Glomerular visceral epithelial cell (primary cell): Measurements from ENCODE around the gene RTL9.
A peak's percentile ranks its signal among the peaks of the same experiment; 100 is the strongest.
"Not testable (repeated sequence)": the region's sequence is repeated elsewhere in the genome, so short reads cannot be mapped to it uniquely, and the experiment has no call there.

Source experiments
- DNase-seq: peaks from one replicate; pipeline ENCODE4 v3.0.0-alpha.2; 2016; ENCODE audit errors: extremely low spot score

Gene RTL9

DNA sequence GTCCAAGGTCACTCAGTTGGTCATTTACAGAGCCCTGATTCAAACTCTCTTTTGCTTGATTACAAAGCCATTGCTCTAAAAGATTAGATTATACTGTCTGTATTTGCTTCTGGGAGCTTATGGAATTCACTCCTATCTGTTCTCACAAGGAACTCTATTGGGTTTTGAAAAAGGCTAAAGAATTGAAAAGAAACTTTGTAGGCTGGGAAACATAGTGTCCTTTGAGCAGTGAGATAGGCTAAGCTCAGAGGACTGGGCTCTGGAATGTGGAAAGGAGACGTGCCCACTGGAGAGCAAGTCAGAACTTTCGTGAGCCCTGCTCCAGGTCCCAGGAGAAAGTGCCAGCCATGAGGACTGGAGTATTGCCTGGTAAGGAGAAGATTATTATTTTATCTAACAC is at the start of gene RTL9:
Gene RTL9 (plus strand): TSS at position 301 of the 400 bp plus-strand sequence. CDS start 91,770 bp downstream, outside the sequence.
- DNase-seq = no peak

DNA sequence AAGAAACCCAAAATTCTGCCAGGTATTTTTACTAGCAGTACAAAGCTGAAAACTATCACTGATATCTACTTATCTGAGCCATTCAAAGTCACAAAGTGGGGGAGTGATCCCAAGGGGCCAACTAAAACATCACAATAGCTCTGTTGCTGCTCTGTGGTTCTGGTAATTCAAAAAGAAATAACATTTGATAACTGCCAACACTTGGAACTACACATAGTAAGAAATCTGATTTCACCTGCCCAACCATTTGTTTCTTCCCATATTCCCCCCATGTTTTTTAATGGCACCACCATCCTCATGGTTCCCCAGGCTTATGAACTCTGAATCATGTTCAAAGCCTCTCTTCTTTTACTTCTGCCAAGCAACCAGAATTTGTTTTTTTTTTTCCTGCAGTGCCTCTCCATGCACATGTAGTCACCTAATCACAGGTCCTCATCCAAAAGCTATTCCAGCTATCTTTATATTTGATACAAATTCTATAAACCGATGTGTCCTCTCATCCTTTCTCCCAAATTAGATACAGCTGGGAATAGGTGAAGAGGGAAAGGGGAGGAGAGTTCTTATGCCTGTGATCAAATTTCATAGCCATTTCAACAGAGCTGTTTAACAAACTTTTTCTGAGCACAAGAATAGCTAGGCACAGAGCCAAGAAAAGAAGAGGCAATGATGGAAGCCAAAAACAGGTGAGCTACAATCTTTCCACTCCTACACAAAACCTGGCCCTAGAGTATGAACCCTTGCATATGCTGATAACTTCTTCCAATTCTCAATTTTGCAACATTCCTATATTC is 48.5 kb upstream of the RTL9 start:
- no peak for DNase-seq

DNA sequence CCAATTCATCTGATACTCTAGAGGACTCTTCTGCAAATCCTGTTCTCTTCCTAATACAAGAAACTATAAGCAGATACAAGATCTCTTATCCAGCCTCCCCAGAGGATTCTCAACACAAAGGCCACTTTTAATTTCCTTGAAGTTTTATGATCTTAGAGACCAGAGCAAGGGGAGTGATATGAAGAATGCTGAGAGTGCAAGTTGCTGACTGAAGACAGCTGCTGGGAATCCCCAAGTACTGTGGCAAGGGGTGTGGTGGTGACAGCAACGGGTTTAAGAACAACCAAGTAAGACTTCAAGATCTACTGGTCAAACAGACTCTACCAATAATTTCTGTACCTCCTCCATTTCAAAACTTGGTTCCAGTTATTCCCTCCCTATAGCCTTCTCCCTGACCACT is 47.8 kb upstream of the RTL9 start:
- peak; percentile 10 for DNase-seq

DNA sequence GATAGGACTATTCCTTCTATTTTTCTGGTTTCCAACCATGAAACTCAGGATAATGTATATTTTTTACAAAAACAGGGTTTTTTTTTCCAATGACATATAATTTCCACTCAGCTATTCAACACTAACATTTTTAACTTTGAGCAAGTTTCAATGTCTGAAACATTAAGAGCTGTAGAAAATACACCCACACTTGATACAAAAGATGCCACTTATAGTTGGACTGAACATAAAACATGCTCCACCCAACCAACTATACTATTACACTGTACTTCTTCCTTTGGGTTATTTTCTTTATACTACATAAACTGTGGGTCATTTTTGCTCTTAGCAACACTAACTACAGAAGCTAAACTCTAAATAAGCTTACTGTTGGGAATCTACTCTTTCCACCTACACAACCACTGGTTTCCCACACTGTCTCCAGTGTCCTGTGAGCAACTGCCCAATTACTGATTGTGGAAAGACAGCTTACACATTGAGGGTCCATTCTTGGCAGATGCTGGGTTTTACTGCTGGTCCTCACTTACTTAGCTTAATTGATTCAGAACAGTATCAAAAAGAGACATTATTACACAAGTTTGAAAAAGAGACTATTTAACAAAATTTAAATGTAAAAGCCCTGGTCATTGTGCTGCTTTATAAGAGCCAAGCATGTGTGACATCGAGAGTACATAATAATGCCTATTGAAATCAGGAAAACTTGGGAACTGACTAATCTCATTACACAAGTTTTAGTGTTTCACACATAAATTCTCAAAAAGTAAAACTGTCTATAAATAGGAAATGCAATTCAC is 47.0 kb upstream of the RTL9 start:
- no peak for DNase-seq

DNA sequence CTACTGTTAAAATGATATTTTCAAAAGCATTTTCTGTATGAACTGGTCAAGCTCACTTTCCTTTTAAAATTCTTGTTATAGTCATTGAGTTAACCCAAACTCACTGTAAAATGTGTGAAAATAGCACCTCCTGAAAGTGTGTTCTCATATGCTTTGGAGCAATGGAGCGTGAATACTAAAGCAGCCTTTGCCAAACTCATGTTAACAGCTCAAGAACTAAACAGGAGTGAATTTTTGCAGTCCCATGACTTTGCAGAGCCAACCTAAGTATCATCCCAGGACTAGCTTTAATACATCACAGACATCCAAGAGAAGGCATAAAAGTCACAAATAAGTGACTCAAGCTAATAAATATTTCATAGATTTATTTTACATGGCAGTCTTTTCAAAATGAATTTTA is 43.1 kb upstream of the RTL9 start:
- DNase-seq = peak; percentile 35

DNA sequence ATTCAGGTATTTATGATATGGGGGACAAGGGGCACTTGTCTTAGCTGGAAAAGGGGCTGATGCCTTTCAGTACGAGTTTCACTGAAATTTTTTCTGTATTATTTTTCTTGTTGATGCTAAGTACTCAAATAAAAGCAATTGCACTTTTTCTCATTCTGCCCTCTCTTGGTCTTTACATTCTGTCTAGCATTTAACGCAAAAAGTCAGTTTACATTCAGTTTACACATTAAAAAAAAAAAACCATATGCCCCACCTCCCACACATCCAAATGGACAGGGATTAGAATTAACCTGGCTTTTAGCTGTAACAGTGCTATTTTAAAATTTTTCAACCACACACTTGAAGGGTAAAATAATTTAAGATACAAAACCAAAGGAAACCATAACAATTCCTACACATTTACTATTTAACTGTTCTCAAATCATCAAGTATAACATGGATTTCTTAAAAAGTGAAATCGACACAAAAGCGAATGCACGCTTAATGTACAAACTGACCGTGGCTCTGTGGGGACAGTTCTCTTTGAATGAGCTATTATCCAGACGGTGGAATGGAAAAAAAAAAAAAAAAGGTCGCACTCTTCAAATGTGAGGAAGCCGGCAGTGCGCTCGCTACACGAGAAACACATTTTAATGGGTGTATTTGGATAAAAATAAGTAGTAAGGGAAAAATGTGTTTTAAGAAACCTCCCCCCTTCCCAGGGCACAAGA is 42.1 kb upstream of the RTL9 start:
- DNase-seq = peak; percentile 11

DNA sequence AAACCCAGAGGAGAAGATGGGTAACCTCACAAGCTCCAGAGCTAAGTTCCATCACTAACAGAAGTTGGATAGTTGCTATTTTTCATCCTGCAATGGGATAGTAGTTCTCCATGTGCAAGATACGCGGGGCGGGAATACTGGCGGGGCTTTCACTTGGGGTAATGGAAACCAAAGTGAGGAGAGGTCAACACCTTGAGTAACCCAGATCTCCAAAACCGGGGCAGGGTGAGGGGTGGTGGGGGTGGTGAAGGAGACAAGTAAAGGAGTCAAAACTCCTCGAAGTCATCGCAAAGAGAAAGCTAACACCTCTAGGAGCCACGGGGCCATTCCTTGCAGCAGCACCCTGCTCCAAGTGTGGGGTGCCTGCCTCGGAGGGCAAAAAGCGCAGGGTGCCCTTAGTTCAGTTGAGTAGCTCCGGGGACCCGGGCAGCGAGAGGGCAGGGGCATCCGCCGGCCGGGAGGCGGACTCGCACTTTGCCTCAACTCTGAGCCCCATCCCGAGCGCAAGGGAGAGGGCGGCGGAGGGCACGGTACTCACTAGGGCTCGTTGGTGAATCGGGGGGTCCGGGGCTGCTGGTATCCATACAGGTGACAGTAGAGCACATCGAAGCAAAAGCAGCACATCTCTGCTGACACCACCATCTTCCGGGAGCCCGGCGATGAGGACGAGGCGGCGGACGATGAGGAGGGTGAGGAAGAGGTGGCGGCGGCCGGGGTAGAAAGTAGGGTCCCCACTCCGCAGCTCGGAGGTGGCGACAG is 41.4 kb upstream of the RTL9 start:
- peak; percentile 18 for DNase-seq

DNA sequence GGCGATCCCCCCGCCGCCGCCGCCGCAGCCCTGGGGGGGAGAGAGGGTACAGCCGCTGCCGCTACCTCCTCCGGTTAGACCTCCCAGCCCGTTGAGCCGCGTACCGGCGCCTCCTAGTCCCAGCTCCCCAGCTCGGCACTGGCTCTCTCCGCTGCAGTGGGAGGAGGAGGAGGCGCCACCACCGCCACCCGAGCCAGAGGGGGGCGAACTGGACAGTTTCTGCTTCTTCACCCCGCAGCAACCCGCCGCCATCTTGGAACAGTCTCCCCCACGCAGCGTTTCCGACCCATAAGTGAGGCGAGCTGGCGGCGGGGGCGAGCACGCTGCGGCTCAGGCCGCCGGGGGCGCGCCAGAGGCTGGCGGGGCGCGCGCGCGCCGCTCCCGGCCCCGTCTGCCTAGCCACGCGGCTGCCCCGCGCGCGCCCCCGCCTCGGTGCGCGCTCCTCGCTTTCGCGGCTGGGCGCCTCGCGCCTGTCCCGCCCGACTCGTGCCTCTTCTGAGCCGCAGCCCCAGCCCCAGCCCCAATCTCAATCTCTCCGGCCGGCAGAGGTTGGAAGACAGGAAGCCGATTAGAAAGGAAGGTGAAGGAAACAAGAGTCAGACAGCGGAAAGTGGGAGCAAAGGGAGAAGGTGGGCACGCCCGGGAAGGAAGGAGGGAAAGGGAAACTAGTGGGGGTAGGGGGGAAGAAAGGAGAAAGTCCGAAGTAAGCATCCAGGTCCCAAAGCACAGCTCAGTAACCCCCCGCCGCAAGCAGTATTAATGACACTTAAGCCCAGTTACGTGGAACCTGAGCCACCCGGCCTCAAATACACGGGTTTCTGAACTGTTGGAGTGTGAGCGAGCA is 40.6 kb upstream of the RTL9 start, which contains the start of gene AMMECR1:
Gene AMMECR1 (minus strand): TSS at position 266 of the 844 bp plus-strand sequence. CDS start 14 bp downstream, at position 252.
- peak; percentile 84 for DNase-seq

DNA sequence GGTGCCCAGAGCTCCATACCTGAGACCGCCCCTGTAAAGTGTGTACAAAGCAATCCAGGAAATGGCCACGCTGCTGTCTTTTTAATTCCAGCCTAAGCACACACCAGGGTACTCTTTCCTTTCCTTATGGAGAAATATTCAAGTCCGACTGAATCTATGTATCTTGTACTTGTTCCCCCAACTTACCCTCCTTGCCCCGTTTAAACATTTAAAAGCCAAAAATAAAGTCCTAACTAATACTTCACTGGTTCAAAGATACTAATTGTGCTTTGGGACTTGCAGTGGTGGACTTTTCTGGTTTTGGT is 40.0 kb upstream of the RTL9 start:
- no peak for DNase-seq

DNA sequence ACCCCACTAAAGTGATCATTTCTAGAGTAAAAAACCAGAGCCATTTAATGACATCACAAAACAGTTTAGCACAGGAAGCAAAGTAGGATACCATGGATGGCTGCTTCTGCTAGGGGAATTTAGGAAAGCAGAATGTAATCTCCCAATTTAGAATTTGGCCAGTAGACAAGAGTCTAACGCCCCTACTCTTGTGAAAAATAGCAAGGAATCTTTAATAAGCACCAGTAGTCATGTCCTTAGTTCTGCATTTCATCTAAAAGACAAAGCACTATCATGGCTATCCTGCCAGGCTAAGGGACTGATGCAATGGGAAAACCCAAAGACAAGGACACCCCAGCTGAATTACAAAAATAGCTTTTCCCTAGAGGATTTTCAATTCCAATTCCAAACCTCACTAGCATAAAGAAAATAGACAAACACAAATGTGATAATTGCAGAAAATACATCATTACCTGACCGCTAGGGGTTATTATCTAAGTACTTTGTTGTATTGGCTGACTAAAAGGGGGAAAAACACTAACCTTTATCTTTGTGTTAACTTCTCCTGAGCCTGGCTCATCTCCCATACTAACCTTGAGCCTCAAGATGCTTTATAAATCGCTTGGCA is 38.2 kb upstream of the RTL9 start:
- no peak for DNase-seq

DNA sequence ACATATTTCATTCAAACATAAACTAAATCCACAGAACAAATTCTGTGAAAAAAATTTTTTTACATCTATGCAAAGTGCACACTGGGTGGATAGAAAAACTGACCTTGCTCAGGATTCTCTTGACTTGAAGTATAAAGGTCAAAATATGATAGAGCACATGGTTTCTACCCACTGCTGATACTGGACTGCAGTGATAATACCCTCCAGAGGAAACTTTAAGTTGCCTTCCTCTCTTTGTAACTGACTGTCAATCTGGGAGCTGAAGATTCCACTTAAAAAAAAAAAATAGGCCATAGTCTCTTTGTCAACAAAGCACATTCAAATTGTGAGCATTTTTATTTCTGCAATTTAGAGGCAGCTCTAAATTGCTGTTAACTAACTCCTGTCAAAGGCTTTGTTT is 37.6 kb upstream of the RTL9 start:
- DNase-seq = no peak

DNA sequence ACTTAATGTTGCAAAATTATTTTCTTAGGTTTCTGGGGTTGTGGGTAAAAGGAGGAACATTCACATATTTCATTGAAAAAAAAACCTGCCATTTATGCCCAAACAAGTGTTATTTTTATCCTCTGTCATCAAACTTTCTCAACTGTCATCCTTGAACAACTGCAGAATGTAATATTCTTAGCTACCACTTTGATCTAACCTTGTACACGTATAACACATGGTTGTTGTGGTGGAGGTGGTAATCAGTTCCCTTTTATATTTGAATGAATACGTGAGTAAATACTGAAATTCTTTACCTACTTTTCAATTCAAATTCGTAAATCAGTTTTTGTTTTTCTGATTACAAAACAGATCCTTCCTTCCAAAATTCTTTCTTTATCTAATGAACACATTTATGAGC is 37.0 kb upstream of the RTL9 start:
- no peak for DNase-seq

DNA sequence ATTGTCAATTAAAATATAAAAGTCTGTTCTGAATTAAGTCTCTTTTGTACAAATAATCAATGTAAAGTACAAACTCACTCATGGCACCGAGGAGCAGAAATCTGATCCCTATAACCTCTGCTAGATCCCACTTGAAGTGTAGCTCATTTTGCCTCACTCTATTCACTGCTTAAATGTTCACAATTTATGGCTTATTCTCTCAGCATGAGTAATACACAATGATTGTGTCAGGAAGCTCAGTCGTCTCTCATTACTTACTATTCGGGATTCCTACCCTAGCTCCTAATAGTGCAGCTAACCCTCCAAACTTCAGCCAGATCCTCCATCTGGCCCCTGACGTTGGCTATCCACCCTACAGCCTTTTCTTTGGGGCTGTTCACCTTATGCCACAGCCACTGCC is 36.0 kb upstream of the RTL9 start:
- no peak for DNase-seq

DNA sequence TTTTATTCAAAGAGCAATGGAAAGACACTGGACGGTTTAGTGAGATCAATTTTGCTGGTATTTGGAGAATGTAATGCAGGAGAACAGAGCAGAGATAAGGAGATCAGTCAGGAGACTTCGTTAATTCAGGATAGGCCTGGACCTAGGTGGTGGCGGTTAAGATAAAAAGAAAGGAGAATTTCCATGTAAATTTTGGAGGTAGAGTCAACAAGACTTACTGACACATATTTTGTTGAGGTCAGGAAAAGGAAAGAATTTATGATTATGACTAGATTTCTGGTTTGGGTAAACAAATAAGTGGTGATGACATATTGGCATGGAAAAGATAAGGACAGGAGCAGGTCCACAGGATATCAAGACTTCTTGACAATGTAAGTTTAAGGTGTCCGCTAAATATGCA is 31.9 kb upstream of the RTL9 start:
- no peak for DNase-seq

DNA sequence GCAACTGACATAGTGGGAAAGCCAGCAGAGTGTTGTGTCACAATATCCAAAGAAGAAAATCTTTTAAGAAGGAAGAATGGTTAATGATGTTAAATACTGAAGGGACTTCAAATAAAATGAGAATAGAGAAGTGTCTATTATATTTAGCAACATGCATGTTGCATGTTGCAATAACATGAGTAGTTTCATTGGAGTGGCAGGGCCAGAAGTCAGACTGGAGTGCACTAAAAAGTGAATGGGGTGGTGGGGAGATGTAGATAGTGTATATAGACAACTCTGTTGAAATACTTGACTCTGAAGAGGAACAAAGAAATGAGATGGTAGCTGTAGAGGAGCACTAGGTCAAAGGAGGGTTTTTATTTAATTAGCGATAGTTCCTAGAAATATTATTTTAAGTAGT is 31.3 kb upstream of the RTL9 start:
- no peak for DNase-seq

DNA sequence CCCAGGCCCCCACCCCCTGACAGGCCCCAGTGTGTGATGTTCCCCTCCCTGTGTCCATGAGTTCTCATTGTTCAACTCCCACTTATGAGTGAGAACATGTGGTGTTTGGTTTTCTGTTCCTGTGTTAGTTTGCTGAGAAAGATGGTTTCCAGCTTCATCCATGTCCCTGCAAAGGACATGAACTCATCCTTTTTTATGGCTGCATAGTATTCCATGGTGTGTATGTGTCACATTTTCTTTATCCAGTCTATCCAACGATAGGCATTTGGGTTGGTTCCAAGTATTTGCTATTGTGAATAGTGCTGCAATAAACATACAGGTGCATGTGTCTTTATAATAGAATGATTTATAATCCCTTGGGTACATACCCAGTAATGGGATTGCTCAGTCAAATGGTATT is 30.0 kb upstream of the RTL9 start:
- not testable (repeated sequence) for DNase-seq

DNA sequence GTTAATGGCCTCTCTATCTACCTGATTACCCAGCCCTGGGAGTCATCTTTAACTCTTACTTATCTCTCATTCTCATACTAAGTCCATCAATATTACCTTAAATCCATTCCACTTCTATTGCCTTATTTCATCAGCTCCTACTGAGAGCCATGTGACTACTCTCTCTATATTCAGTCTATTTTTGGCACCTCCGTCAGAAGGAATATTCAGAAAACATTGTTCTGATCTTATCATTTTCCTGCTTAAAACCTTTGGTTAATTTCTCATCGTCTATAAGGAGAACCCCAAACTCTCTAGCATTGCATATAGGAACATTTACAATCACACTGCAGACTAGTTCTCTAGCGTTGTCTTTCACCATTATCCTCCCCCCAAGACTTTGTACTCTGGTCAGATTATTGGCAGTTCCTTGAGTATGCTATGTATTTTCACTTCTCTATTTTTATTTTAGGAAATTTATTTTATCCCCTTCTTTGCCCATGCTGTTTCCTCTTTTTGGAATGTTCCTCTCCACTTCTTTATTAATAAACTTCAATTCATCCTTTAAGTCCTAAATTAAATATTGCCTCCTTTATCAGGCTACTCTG is 27.1 kb upstream of the RTL9 start:
- no peak for DNase-seq

DNA sequence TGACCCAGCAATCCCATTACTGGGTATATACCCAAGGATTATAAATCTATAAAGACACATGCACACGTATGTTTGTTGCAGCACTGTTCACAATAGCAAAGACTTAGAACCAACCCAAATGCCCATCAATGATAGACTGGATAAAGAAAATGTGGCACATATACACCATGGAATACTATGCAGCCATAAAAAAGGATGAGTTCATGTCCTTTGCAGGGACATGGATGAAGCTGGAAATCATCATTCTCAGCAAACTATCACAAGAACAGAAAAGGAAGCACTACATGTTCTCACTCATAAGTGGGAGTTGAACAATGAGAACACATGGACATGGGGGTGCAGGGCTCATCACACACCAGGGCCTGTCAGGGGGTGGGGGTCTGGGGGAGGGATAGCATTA is 25.2 kb upstream of the RTL9 start:
- DNase-seq = not testable (repeated sequence)

DNA sequence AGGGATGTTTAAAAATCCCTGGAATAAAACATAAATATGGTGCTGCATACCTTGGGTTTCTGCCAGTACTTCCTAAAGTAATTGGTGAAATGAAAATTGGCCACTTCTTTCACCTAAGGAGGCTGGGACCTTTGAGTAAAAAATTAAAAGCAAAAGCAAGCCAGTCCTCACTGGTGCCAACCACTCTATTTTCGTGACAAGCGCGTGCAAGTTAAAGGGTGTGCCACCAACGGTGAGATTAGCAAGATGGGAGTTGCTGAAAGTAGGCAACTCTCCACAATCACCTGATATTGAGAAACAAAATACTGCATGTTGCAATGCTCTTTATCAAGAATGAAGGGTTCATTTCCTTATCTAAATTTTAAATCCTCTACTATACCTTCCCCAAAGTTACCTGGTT is 19.7 kb upstream of the RTL9 start:
- no peak for DNase-seq
